Activated CD8-positive, alpha-beta T cell treated with anti-CD3 and anti-CD28 coated beads, Interleukin-2, amount 10 ng/mL, durations not matched to agents 7 days and 5 days (primary cell): ENCODE results near the gene NPIPB2. TPM values are rescaled to one million over a fixed set of nuclear protein-coding genes. Genes with fewer than 3 reads are reported as not detected.
"Not testable (repeated sequence)": the region's sequence is repeated elsewhere in the genome, so short reads cannot be mapped to it uniquely, and the experiment has no call there.

Experiments used
- ATAC-seq: fragments of 150-1000 bp; cut with Tn5 transposase; one replicate; pipeline ENCODE4 v1.10.0; 2021; ENCODE audit warnings: moderate library complexity
- CTCF ChIA-PET: fragments of 350-600 bp; sonication (Branson Sonifier 250); formaldehyde crosslinking; loops from one replicate; lab custom pipeline; 2021; ENCODE audit warnings: antibody characterized with exemption; lab: Charles Lee
- POLR2A ChIA-PET: fragments of 350-600 bp; sonication (Branson Sonifier 250); formaldehyde crosslinking; loops from one replicate; lab custom pipeline; 2021; ENCODE audit warnings: antibody characterized with exemption; lab: Charles Lee
- DNase-seq: peaks from one replicate; pipeline ENCODE4 v3.0.0-alpha.2; 2020
- H3K27ac Mint-ChIP-seq: one replicate; pipeline ENCODE4 v1.8.0; 2021; ENCODE audit warnings: mild to moderate bottlenecking, mixed read lengths
- H3K27me3 Mint-ChIP-seq: one replicate; pipeline ENCODE4 v1.8.0; 2021; ENCODE audit warnings: low read depth, mixed read lengths
- H3K36me3 Mint-ChIP-seq: one replicate; pipeline ENCODE4 v1.8.0; 2021; ENCODE audit warnings: low read depth, mixed read lengths
- H3K4me1 Mint-ChIP-seq: one replicate; pipeline ENCODE4 v1.8.0; 2021; ENCODE audit warnings: low read depth, mixed read lengths
- H3K4me3 Mint-ChIP-seq: one replicate; pipeline ENCODE4 v1.8.0; 2021; ENCODE audit warnings: mild to moderate bottlenecking, mixed read lengths
- H3K9me3 Mint-ChIP-seq: one replicate; pipeline ENCODE4 v1.8.0; 2022; ENCODE audit warnings: mixed read lengths; ENCODE audit not compliant: insufficient read depth
- total RNA-seq, 2 experiments: library from RNA; stranded (reverse); gene quantifications; one replicate each; pipeline ENCODE4 v1.2.3, GENCODE V29; 2021

Gene NPIPB2
- total RNA-seq, 2 experiments from 2014 or later = 12.0 to 17.9 TPM

GRCh38 chr16:11973070-11973469 lies 31.2 kb upstream of the NPIPB2 start:
- no peaks in the 10 kb centered on the region for H3K36me3 Mint-ChIP-seq
- CTCF ChIA-PET = interaction anchor here (0.6 to 2.4 kb wide), 2 partner anchors 95 to 781 kb away, joined by 3 to 10 read pairs; no protein-coding TSS in a partner anchor
- no peak overlapping the region for H3K27ac Mint-ChIP-seq

GRCh38 chr16:11972128-11972527 lies 30.3 kb upstream of the NPIPB2 start:
- DNase-seq = no peak
- POLR2A ChIA-PET = no interaction called here
- Mint-ChIP-seq H3K9me3 (no peaks in the 10 kb centered on the region), H3K36me3 (no peaks in the 10 kb centered on the region), H3K27me3 (no peaks in the 10 kb centered on the region), H3K4me1 (peaks cover 15% of the 10 kb centered on the region), H3K27ac (no peak overlapping the region), H3K4me3 (no peak overlapping the region)
- CTCF ChIA-PET = interaction anchor here (0.6 to 2.4 kb wide), 2 partner anchors 96 to 467 kb away, joined by 3 to 10 read pairs; no protein-coding TSS in a partner anchor
- ATAC-seq = no peak

More at GRCh38 chr16:11973070-11973469, 31.2 kb upstream of the NPIPB2 start:
- no peak overlapping the region for H3K4me3 Mint-ChIP-seq
- ATAC-seq (no peak), DNase-seq (no peak)
- H3K9me3 Mint-ChIP-seq = no peaks in the 10 kb centered on the region
- H3K27me3 Mint-ChIP-seq = no peaks in the 10 kb centered on the region
- POLR2A ChIA-PET = no interaction called here
- H3K4me1 Mint-ChIP-seq = peaks cover 25% of the 10 kb centered on the region

GRCh38 chr16:11970292-11970691 lies 28.4 kb upstream of the NPIPB2 start:
- ATAC-seq, H3K27me3 Mint-ChIP-seq, H3K27ac Mint-ChIP-seq, POLR2A ChIA-PET, H3K4me3 Mint-ChIP-seq, H3K9me3 Mint-ChIP-seq, H3K4me1 Mint-ChIP-seq, H3K36me3 Mint-ChIP-seq, DNase-seq: not testable (repeated sequence)
- CTCF ChIA-PET = interaction anchor here (0.6 kb wide), 1 partner anchor 81 kb away, joined by 3 read pairs; no protein-coding TSS in a partner anchor

- no peak for ATAC-seq
- Mint-ChIP-seq H3K27ac (no peak overlapping the region), H3K36me3 (no peaks in the 10 kb centered on the region), H3K4me3 (no peak overlapping the region), H3K4me1 (no peaks in the 10 kb centered on the region), H3K9me3 (no peaks in the 10 kb centered on the region), H3K27me3 (peaks cover 3% of the 10 kb centered on the region)
- ChIA-PET CTCF (interaction anchor here (1.2 to 1.4 kb wide), 2 partner anchors 10 to 99 kb away, joined by 3 to 6 read pairs; no protein-coding TSS in a partner anchor), POLR2A (no interaction called here)
- DNase-seq = no peak
These were observed 26.7 kb upstream of the NPIPB2 start for GRCh38 chr16:11968577-11968976.

- ChIA-PET CTCF (interaction anchor here (1.4 kb wide), 1 partner anchor 11 kb away, joined by 3 read pairs; no protein-coding TSS in a partner anchor), POLR2A (no interaction called here)
- no peak for ATAC-seq
- H3K36me3 Mint-ChIP-seq = no peaks in the 10 kb centered on the region
- peaks cover 3% of the 10 kb centered on the region for H3K27me3 Mint-ChIP-seq
- no peak overlapping the region for H3K27ac Mint-ChIP-seq
- no peaks in the 10 kb centered on the region for H3K9me3 Mint-ChIP-seq
- no peak for DNase-seq
- H3K4me3 Mint-ChIP-seq = no peak overlapping the region
- no peaks in the 10 kb centered on the region for H3K4me1 Mint-ChIP-seq
These were observed 25.5 kb upstream of the NPIPB2 start for GRCh38 chr16:11967195-11967911.

GRCh38 chr16:11966173-11966572 lies 24.3 kb upstream of the NPIPB2 start:
- Mint-ChIP-seq H3K4me1 (no peaks in the 10 kb centered on the region), H3K4me3 (no peak overlapping the region), H3K27me3 (peaks cover 3% of the 10 kb centered on the region), H3K9me3 (no peaks in the 10 kb centered on the region), H3K36me3 (no peaks in the 10 kb centered on the region), H3K27ac (no peak overlapping the region)
- ChIA-PET CTCF (no interaction called here), POLR2A (no interaction called here)
- no peak for ATAC-seq
- no peak for DNase-seq

GRCh38 chr16:11964761-11965551 lies 23.1 kb upstream of the NPIPB2 start, which contains the start of gene TNFRSF17:
Gene TNFRSF17 (plus strand): TSS chr16:11965210. CDS start chr16:11965325, 115 bp downstream.
- ChIA-PET POLR2A (interaction anchor here (1.5 kb wide), 1 partner anchor 99 kb away, joined by 3 read pairs; no protein-coding TSS in a partner anchor), CTCF (interaction anchor here (2.1 kb wide), 1 partner anchor 103 kb away, joined by 10 read pairs; no protein-coding TSS in a partner anchor)
- Mint-ChIP-seq H3K4me1 (no peaks in the 10 kb centered on the region), H3K27ac (no peak within 1 kb of the TSS), H3K9me3 (no peaks in the 10 kb centered on the region), H3K36me3 (no peaks in the 10 kb centered on the region), H3K27me3 (peaks cover 3% of the 10 kb centered on the region), H3K4me3 (no peak within 1 kb of the TSS)
- ATAC-seq (no peak), DNase-seq (no peak)

- ATAC-seq (no peak), DNase-seq (no peak)
- Mint-ChIP-seq H3K9me3 (no peaks in the 10 kb centered on the region), H3K4me1 (no peaks in the 10 kb centered on the region), H3K36me3 (no peaks in the 10 kb centered on the region), H3K27me3 (peaks cover 3% of the 10 kb centered on the region), H3K27ac (no peak overlapping the region), H3K4me3 (no peak overlapping the region)
- ChIA-PET POLR2A (interaction anchor here (1.5 kb wide), 1 partner anchor 100 kb away, joined by 3 read pairs; no protein-coding TSS in a partner anchor), CTCF (interaction anchor here (2.1 kb wide), 1 partner anchor 104 kb away, joined by 10 read pairs; no protein-coding TSS in a partner anchor)
These were observed 21.9 kb upstream of the NPIPB2 start for GRCh38 chr16:11963706-11964105.

- H3K27ac Mint-ChIP-seq, H3K4me1 Mint-ChIP-seq, H3K36me3 Mint-ChIP-seq, DNase-seq, H3K27me3 Mint-ChIP-seq, ATAC-seq, H3K4me3 Mint-ChIP-seq, POLR2A ChIA-PET, H3K9me3 Mint-ChIP-seq: not testable (repeated sequence)
- CTCF ChIA-PET = interaction anchor here (2.1 kb wide), 1 partner anchor 105 kb away, joined by 10 read pairs; no protein-coding TSS in a partner anchor
These were observed 21.1 kb upstream of the NPIPB2 start for GRCh38 chr16:11962978-11963377.

GRCh38 chr16:11962457-11962856 lies 20.6 kb upstream of the NPIPB2 start:
- DNase-seq, ATAC-seq, H3K4me1 Mint-ChIP-seq, H3K27me3 Mint-ChIP-seq, H3K9me3 Mint-ChIP-seq, H3K4me3 Mint-ChIP-seq, H3K36me3 Mint-ChIP-seq, POLR2A ChIA-PET, CTCF ChIA-PET, H3K27ac Mint-ChIP-seq: not testable (repeated sequence)

GRCh38 chr16:11957591-11958395 lies 15.9 kb upstream of the NPIPB2 start:
- Mint-ChIP-seq H3K27ac (no peak overlapping the region), H3K9me3 (no peaks in the 10 kb centered on the region), H3K36me3 (no peaks in the 10 kb centered on the region), H3K27me3 (no peaks in the 10 kb centered on the region), H3K4me3 (no peak overlapping the region), H3K4me1 (no peaks in the 10 kb centered on the region)
- no peak for DNase-seq
- no peak for ATAC-seq
- ChIA-PET POLR2A (interaction anchor here (0.7 kb wide), 1 partner anchor 303 kb away, joined by 3 read pairs; no protein-coding TSS in a partner anchor), CTCF (interaction anchor here (1.6 kb wide), 1 partner anchor 110 kb away, joined by 5 read pairs; no protein-coding TSS in a partner anchor)
